HG03196 (cell line): ENCODE measurements around the gene CHD8.
"Not testable (repeated sequence)": the region's sequence is repeated elsewhere in the genome, so short reads cannot be mapped to it uniquely, and the experiment has no call there.

Experiments
- ATAC-seq: cut with Tn5 transposase; IDR thresholded peaks from one replicate; pipeline ENCODE4 v1.9.1; 2021; ENCODE audit not compliant: unreplicated experiment

CHD8 gene

DNA sequence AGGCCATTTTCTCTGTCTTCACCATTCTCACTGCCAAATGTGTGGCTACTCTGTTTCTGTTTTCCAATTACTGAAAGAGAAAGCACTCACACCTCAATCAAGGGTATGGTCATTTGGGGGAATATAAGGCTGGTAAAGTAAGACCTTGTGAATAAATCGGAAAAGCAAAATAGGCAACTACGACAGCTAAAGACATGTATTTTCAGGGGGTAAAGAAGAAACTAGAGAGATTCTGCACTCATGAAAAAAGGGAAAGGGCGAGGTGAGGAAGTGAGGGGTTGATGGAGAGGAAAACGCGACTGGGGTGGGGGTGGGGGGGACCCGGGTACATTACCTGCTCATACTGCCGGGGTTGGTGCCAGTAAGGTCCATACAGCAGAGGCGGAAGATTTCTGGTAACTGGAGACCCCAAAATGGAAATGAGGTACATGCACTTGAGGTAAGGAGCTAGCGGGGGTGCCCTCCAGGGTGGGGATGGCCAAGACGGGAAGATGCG lies 19.3 kb downstream of the CHD8 start:
- no peak for ATAC-seq

GRCh38 chr14:21431126-21431525 lies 24.8 kb downstream of the CHD8 start:
- ATAC-seq, result no peak

DNA sequence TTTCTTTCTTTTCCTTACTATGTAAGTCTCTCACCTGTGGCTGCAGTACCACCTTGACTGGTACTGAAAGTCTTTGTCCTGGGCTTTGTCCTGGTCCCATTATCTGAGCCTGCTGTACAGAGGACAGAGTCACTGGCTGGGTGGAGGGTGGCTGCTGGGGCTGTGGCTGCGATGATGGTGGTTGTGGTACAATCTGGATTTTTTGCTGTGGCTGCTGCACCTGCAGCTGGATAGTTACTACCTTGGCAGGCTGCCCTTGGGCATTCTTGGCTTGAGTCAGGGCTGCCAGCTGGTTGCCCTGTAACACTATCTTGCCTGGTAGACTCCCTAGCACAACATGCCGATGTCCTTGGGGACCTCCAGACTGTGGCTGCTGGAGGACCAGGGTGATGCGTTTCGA lies 27.0 kb downstream of the CHD8 start:
- no peak for ATAC-seq

- ATAC-seq, result no peak
Observed at GRCh38 chr14:21426692-21427091, 29.2 kb downstream of the CHD8 start.

- ATAC-seq, result no peak
Observed at GRCh38 chr14:21419528-21419927, 36.4 kb downstream of the CHD8 start.

DNA sequence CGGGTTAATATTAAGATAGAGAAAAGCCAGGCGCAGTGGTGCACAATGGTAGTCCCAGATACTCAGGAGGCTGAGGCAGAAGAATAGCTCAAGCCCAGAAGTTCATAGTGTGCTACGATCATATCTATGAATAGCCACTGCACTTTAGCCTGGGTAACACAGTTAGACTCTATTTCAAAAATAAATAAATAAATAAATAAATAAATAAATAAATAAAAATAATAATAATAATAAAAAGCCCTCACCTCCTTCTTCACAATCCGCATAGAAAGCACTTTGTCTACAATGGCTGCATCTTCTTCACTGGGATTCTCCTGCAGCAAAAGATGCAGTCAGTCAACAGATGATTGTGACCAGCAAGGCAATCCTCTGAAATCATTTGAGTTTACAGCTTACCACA lies 40.6 kb downstream of the CHD8 start:
- ATAC-seq, result no peak

- ATAC-seq, result no peak
Observed at GRCh38 chr14:21414137-21414631, 41.7 kb downstream of the CHD8 start.

- ATAC-seq, result no peak
Observed at GRCh38 chr14:21408147-21408546, 47.8 kb downstream of the CHD8 start.

- ATAC-seq, result no peak
Observed at GRCh38 chr14:21406213-21406612, 49.7 kb downstream of the CHD8 start.

GRCh38 chr14:21405097-21405496 lies 50.8 kb downstream of the CHD8 start:
- ATAC-seq, result no peak

DNA sequence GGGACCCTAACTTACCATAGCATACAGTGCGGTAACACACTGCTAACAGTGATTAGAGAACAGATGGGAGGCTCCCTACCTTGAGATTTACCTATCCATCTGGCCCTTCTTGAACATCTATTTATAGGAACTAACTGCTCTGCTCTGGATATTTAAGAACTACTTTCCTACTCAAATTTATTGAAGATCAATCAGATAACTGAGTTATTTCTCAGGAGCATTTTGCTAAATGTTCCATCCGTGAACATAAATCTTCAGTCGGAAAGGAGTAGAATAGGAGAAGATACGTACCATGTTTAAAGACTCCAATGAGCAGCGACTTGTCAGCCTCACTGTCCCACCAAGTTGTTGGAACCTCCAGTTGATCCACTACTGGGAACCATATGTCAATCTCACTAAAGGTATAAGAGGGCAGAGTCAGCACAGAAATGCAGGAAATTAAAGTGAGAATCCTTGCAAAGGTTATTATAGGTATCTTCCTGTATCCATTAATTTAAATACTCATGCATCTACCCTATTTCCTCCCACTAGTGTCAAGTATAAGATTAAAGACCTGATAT lies 56.5 kb downstream of the CHD8 start:
- ATAC-seq, result no peak

GRCh38 chr14:21398901-21399300 lies 57.0 kb downstream of the CHD8 start:
- no peak for ATAC-seq

DNA sequence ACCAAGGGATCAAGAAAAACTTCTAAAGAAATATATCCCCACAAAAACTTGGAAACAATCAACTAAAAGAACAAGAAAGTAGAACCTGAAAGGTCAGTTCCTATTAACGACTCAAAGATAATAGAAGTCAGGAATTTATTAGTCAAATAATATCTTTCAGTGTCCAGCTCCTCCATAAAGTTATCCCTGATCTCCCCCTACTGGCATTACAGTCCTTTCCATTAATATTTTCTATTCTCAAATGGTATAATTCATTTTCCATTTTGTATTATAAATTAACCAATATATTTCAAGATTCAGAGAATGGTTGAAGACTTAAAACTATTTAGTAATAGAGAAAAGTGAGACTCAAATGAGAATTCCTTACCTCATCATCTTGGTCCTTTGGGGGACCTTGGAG lies 60.5 kb downstream of the CHD8 start:
- no peak for ATAC-seq

GRCh38 chr14:21385188-21385904 lies 70.6 kb downstream of the CHD8 start:
- no peak for ATAC-seq

DNA sequence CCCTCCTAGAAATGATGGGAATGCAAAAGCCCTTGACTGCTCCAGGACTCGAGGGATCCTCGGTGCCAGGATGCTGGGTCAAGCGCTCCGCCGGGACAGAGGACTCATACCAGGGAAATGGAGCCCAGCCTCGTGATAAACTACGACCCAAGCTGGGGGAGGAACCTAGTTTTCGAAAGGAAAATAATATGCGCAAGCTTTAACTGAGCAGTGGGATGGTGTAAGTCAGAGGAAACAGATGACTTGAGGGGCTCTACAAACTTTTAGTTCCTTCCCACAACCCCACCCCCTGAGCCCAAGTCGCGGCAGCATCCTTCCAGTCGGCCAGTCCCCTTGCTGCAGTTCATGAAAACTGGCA lies 71.5 kb downstream of the CHD8 start:
- peak; percentile 31 for ATAC-seq

DNA sequence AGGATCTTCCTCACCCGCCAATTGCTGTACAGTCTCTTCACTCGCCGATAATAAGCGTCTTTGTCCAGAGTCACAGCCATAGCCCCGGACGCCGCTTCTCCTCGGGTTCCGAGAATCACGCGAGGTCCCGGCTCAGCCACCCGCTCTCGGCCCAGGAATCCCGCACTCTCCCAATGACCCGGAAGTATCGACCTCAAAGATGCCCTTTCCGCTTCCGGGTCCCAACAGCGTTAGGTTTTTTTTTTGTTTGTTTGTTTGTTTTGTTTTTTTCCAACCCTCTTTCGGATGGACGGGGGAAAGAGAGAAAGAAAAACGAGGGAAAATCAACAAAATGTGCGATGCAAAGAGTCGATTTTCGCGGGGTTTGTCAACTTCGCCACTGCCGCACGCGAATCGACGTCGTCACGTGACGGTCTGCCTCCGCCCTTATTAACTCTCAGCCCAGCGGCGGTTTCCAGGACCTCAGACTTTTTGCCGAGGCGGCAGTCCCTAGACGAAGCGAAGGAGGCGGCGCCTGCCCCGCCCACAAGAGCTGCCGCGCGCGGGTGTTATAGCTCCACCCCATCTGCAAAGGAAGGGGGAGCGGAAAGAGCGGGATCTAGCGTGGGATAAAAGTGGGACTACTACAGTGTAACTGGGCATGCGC lies 72.0 kb downstream of the CHD8 start, which contains the start of gene SUPT16H:
Gene SUPT16H, minus strand, starts transcription at position 172 of the 646 bp plus-strand sequence. Its CDS starts 92 bp downstream, at position 80.
- ATAC-seq, result peak; percentile 95

DNA sequence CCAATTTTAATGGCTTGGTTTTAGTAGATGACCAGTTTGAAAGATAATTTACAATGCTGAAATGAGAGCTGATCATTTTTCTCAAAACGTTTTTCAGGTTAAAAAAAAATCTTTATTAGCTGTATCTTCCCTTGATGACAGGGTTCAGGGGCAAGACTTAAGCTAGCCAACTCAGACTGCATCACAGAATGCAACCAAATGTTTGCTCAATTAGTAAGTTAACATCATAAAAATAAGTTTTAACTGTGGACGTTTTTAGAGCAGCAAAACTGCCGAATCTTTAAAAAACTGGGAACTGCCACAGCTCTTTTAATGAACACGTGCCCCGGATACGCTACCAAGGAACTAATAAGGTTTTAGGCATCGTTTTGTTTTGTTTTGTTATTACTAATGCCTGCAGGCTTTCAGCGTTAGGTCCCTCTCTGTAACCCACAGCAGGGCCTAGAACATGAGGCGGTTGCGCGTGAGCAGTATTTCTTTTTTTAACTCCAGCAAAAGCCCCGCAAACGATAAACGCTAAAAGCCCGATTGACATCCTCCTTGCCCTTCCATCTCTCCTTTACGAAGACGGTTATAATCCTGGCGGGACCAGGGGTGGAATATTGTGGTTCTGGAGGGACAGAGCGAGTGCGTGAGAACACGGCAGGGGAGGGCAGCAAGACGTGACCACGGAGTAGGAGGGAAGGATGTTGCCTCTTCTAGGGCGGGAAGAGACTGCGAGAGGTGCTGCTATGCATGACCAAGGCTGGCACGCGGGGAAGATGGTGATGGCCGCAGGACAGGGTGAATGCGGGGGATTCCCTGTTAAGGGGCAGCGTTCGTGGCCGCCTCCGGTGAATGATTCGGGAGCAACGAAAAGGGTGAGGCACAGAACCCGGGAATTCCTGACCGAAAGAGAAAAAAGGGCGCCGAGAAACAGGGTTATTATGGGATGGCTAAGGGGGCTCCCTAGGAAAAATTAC lies 72.8 kb downstream of the CHD8 start:
- ATAC-seq, result no peak

DNA sequence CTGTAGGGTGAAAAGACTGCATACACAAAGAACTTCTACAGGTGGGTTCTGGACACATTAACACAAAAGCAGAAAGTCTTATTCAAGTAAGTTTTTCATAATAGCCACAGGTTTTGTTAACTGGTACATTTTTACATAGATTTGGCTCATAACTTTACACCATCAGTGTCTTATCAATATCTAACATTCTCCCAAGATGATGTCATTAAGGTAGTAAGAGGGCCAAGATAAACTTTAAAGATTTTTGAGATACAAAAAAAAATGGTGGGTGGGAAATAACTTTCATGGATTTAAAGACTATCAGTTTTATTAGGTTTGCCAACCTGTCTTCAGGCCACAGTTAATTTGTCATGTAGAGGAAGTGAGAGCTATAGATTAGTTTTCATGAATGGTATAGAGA lies 73.8 kb downstream of the CHD8 start:
- ATAC-seq, result no peak

- no peak for ATAC-seq
Observed at GRCh38 chr14:21379338-21379737, 76.6 kb downstream of the CHD8 start.

DNA sequence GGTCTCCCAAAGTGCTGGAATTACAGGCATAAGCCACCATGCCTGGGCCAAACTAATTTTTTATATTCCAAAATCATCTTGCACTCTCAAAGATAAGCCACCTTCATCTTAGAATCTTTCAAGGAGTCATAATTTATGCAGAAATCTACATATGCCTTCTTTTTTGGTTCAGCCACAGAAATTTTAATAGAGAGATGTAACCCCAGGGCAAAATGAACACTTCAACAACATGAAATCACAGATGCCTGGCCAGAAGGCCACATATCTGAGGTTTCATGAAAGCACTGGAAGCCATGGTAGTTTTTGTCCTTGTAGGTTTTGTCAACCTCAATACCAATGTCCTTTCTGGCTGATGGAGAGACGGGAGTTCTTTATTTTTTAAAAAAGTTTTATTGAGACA lies 81.9 kb downstream of the CHD8 start:
- no peak for ATAC-seq

DNA sequence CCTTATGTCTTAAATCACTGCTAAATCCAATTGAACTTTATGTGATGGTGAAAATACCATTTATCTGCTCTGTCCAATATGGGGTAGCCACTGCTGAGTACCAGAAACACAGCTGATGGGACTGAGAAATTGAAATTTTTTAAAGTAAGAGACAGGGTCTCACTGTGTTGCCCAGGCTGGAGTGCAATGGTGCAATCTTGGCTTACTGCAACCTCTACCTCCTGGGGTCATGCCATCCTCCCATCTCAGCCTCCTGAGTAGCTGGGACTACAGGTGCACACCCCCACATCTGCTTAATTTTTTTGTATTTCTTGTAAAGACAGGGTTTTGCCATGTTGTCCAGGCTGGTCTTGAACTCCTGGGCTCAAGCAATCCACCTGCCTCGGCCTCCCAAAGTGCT lies 83.1 kb downstream of the CHD8 start:
- ATAC-seq, result not testable (repeated sequence)
